ENCODE measurements around the gene ZDHHC11B. TPM values are rescaled to one million over a fixed set of nuclear protein-coding genes. Genes with fewer than 3 reads are reported as not detected.
"Not testable (repeated sequence)": the region's sequence is repeated elsewhere in the genome, so short reads cannot be mapped to it uniquely, and the experiment has no call there.

The ZDHHC11B gene
- total RNA-seq, 1 experiment from 2014 or later = 1.4 TPM

GRCh38 chr5:686936-687335 lies 97.6 kb downstream of the ZDHHC11B start:
- peaks cover 35% of the 10 kb centered on the region for H3K27me3 Mint-ChIP-seq (ENCODE audit: low read depth)
- H3K79me2 ChIP-seq (ENCODE audit: insufficient read depth, low read length); H3T11ph ChIP-seq (ENCODE audit: low read length); H2AK5ac ChIP-seq (ENCODE audit: insufficient read length, low read length); H3K4me3 Mint-ChIP-seq; H4K20me1 ChIP-seq (ENCODE audit: control insufficient read depth, insufficient read depth, insufficient read length); H3K4me1 Mint-ChIP-seq; H2AFZ ChIP-seq (ENCODE audit: low read length); H2BK12ac ChIP-seq (ENCODE audit: insufficient read length, low read depth, low read length); H3K27ac Mint-ChIP-seq; H3K4me2 ChIP-seq (ENCODE audit: insufficient read depth, insufficient read length, low read length); H3K4ac ChIP-seq (ENCODE audit: low read depth, low read length); H2BK120ac ChIP-seq (ENCODE audit: low read depth, low read length, poor library complexity, severe bottlenecking); H3K23me2 ChIP-seq (ENCODE audit: insufficient read length, low read depth, low read length, poor library complexity, severe bottlenecking); H4K91ac ChIP-seq (ENCODE audit: insufficient read length, low read depth, low read length); H3K4me1 ChIP-seq (ENCODE audit: insufficient read depth, low read length); H3K79me1 ChIP-seq (ENCODE audit: insufficient read depth, low read depth, low read length, poor library complexity, severe bottlenecking); H4K8ac ChIP-seq (replicated peaks; ENCODE audit: insufficient read length, low read depth, low read length); H3K27me3 ChIP-seq (ENCODE audit: insufficient read depth, low read length); H3K9me3 Mint-ChIP-seq; H2BK5ac ChIP-seq (ENCODE audit: insufficient read length, low read length); H2BK20ac ChIP-seq (ENCODE audit: low read depth, low read length, poor library complexity, severe bottlenecking); H3K36me3 Mint-ChIP-seq (ENCODE audit: insufficient read depth in 1 of 3, low read depth in 3 of 3); H3K27ac ChIP-seq (ENCODE audit: insufficient read length, low read depth, low read length); H3K23ac ChIP-seq (ENCODE audit: insufficient read length, low read depth, low read length); H3K9me3 ChIP-seq (ENCODE audit: control insufficient read depth, low read depth, low read length); DNase-seq; H3K9ac ChIP-seq (ENCODE audit: extremely low read depth, insufficient read length, low read length); H2BK15ac ChIP-seq (ENCODE audit: low read depth, low read length); H4K5ac ChIP-seq (ENCODE audit: insufficient read length, low read depth, low read length); H3K18ac ChIP-seq (ENCODE audit: insufficient read length, low read depth, low read length); H3K56ac ChIP-seq (ENCODE audit: insufficient read length, low read depth, low read length); H3K14ac ChIP-seq (ENCODE audit: insufficient read depth, low read length): not testable (repeated sequence)
- no CpG with 5 or more reads among the region's 12 CpGs for WGBS (ENCODE audit: extremely low coverage, insufficient read length, low lambda C conversion rate)

- not testable (repeated sequence) for H3K56ac ChIP-seq (ENCODE audit: insufficient read length, low read depth, low read length); H3K9ac ChIP-seq (ENCODE audit: extremely low read depth, insufficient read length, low read length); H3K79me1 ChIP-seq (ENCODE audit: insufficient read depth, low read depth, low read length, poor library complexity, severe bottlenecking); H4K20me1 ChIP-seq (ENCODE audit: control insufficient read depth, insufficient read depth, insufficient read length); H3K14ac ChIP-seq (ENCODE audit: insufficient read depth, low read length); H2BK20ac ChIP-seq (ENCODE audit: low read depth, low read length, poor library complexity, severe bottlenecking); H3K9me3 ChIP-seq (ENCODE audit: control insufficient read depth, low read depth, low read length); H3K27ac ChIP-seq (ENCODE audit: insufficient read length, low read depth, low read length); H2BK15ac ChIP-seq (ENCODE audit: low read depth, low read length); H4K91ac ChIP-seq (ENCODE audit: insufficient read length, low read depth, low read length); H2BK120ac ChIP-seq (ENCODE audit: low read depth, low read length, poor library complexity, severe bottlenecking); DNase-seq; H3K36me3 Mint-ChIP-seq (ENCODE audit: insufficient read depth in 1 of 3, low read depth in 3 of 3); H3K4me1 ChIP-seq (ENCODE audit: insufficient read depth, low read length); H2BK12ac ChIP-seq (ENCODE audit: insufficient read length, low read depth, low read length); H3K23ac ChIP-seq (ENCODE audit: insufficient read length, low read depth, low read length); H2AK5ac ChIP-seq (ENCODE audit: insufficient read length, low read length); H3T11ph ChIP-seq (ENCODE audit: low read length); H4K8ac ChIP-seq (replicated peaks; ENCODE audit: insufficient read length, low read depth, low read length); H3K23me2 ChIP-seq (ENCODE audit: insufficient read length, low read depth, low read length, poor library complexity, severe bottlenecking); H3K27ac Mint-ChIP-seq; H3K4me2 ChIP-seq (ENCODE audit: insufficient read depth, insufficient read length, low read length); H3K27me3 ChIP-seq (ENCODE audit: insufficient read depth, low read length); H3K79me2 ChIP-seq (ENCODE audit: insufficient read depth, low read length); H3K4me3 Mint-ChIP-seq; H4K5ac ChIP-seq (ENCODE audit: insufficient read length, low read depth, low read length); H3K18ac ChIP-seq (ENCODE audit: insufficient read length, low read depth, low read length); H3K4ac ChIP-seq (ENCODE audit: low read depth, low read length); H2AFZ ChIP-seq (ENCODE audit: low read length); H2BK5ac ChIP-seq (ENCODE audit: insufficient read length, low read length); H3K4me1 Mint-ChIP-seq; H3K9me3 Mint-ChIP-seq
- H3K27me3 Mint-ChIP-seq (ENCODE audit: low read depth) = peaks cover 36% of the 10 kb centered on the region
- no CpG with 5 or more reads among the region's 12 CpGs for WGBS (ENCODE audit: extremely low coverage, insufficient read length, low lambda C conversion rate)
Observed at GRCh38 chr5:686172-686523, 98.4 kb downstream of the ZDHHC11B start.
